T-cell (primary cell): ENCODE measurements around the gene LRTM2. TPM values are rescaled to one million over a fixed set of nuclear protein-coding genes. Genes with fewer than 3 reads are reported as not detected.

Experiments used
- ATAC-seq, 4 experiments: fragments of 200-7000 bp in 3 of 4; fragments of 150-1000 bp in 1 of 4; cut with Tn5 transposase; replicated peaks in 1 of 4; 1 replicate in 3 of 4; 2 replicates in 1 of 4; pipeline ENCODE4 v1.10.0; 2021; ENCODE audit warnings: moderate library complexity in 3 of 4, mild to moderate bottlenecking in 2 of 4, moderate number of reproducible peaks in 1 of 4
- CTCF ChIA-PET, 2 donors: fragments of 300-600 bp; sonication (Branson Sonifier 250); formaldehyde crosslinking; loops; one replicate each; lab custom pipeline; 2022; ENCODE audit warnings: antibody characterized with exemption in 2 of 2; lab: Charles Lee
- POLR2A ChIA-PET, 2 donors: fragments of 300-600 bp; sonication (Branson Sonifier 250); formaldehyde crosslinking; loops; one replicate each; lab custom pipeline; 2022; ENCODE audit warnings: antibody characterized with exemption in 2 of 2; lab: Charles Lee
- DNase-seq, 35 experiments: peaks; one replicate each; pipeline versions ENCODE4 v3.0.0 to v3.0.0-alpha.2; 2013 to 2023
- H3K27ac ChIP-seq: one replicate; pipeline ENCODE4 v1.5.1; 2013; ENCODE audit warnings: low read length
- H3K27me3 ChIP-seq, 2 experiments: replicated peaks in 1 of 2; 1 replicate in 1 of 2; 2 replicates in 1 of 2; pipeline versions ENCODE4 v1.6.1 to v1.7.0; 2013; ENCODE audit warnings: low read length in 1 of 2, mixed read lengths in 1 of 2; ENCODE audit not compliant: control insufficient read depth in 2 of 2, insufficient read depth in 2 of 2; ENCODE audit errors: extremely low read depth in 1 of 2
- H3K36me3 ChIP-seq, 2 donors: 1 replicate in 1 of 2; 2 replicates in 1 of 2; pipeline versions ENCODE4 v1.6.1 to v1.7.0; 2013; ENCODE audit warnings: low read length in 1 of 2; ENCODE audit not compliant: control insufficient read depth in 2 of 2, insufficient read depth in 1 of 2; ENCODE audit errors: extremely low read depth in 1 of 2
- H3K4me1 ChIP-seq, 2 experiments: 1 replicate in 1 of 2; 2 replicates in 1 of 2; pipeline versions ENCODE4 v1.6.1 to v1.7.0; 2013; ENCODE audit warnings: low read length in 2 of 2, mixed read lengths in 1 of 2; ENCODE audit not compliant: insufficient read depth in 2 of 2, control insufficient read depth in 1 of 2; ENCODE audit errors: extremely low read depth in 1 of 2
- H3K4me3 ChIP-seq, 2 donors: 1 replicate in 1 of 2; 2 replicates in 1 of 2; pipeline versions ENCODE4 v1.5.1 to v1.7.0; 2013; ENCODE audit warnings: mild to moderate bottlenecking in 2 of 2, low read length in 1 of 2, moderate library complexity in 1 of 2; ENCODE audit not compliant: control insufficient read depth in 1 of 2; ENCODE audit errors: extremely low read depth in 1 of 2
- H3K9me3 ChIP-seq: 2 replicates; pipeline ENCODE4 v1.7.0; 2013
- H3K27ac Mint-ChIP-seq, 2 donors: one replicate each; pipeline ENCODE4 v1.8.0; 2020 to 2021; ENCODE audit warnings: mild to moderate bottlenecking in 2 of 2, mixed read lengths in 2 of 2
- H3K27me3 Mint-ChIP-seq, 2 donors: one replicate each; pipeline ENCODE4 v1.8.0; 2021 to 2022; ENCODE audit warnings: mixed read lengths in 2 of 2
- H3K36me3 Mint-ChIP-seq: one replicate; pipeline ENCODE4 v1.8.0; 2021; ENCODE audit warnings: mixed read lengths
- H3K4me1 Mint-ChIP-seq, 3 donors: one replicate each; pipeline ENCODE4 v1.8.0; 2020 to 2022; ENCODE audit warnings: mixed read lengths in 3 of 3, mild to moderate bottlenecking in 1 of 3
- H3K4me3 Mint-ChIP-seq, 3 donors: one replicate each; pipeline ENCODE4 v1.8.0; 2020 to 2022; ENCODE audit warnings: mild to moderate bottlenecking in 3 of 3, mixed read lengths in 3 of 3, moderate library complexity in 3 of 3
- H3K9me3 Mint-ChIP-seq, 3 donors: one replicate each; pipeline ENCODE4 v1.8.0; 2020 to 2022; ENCODE audit warnings: mixed read lengths in 3 of 3
- WGBS: methylation state at CpG from one replicate; pipeline ENCODE4 v1.1.5; 2013; ENCODE audit warnings: missing lambda C conversion rate; ENCODE audit not compliant: insufficient coverage; 5-methylcytosine and 5-hydroxymethylcytosine counted together
- total RNA-seq, 35 experiments: library from RNA in 6 of 35; stranded (reverse) in 6 of 35; fragments of 120-200 nt in 1 of 35; gene quantifications; one replicate each; pipeline versions ENCODE4 v1.2.1 to v1.2.4 and lab custom pipeline; 2013 to 2026

Gene LRTM2
- total RNA-seq, 5 donors from 2014 or later (not counting 1 experiment from before 2014, with no cell fraction given): not detected

- Mint-ChIP-seq H3K27ac (no peak overlapping the region), H3K4me3 (no peak overlapping the region)
Measured at GRCh38 chr12:1855241-1855640, 34.9 kb downstream of the LRTM2 start.

DNA sequence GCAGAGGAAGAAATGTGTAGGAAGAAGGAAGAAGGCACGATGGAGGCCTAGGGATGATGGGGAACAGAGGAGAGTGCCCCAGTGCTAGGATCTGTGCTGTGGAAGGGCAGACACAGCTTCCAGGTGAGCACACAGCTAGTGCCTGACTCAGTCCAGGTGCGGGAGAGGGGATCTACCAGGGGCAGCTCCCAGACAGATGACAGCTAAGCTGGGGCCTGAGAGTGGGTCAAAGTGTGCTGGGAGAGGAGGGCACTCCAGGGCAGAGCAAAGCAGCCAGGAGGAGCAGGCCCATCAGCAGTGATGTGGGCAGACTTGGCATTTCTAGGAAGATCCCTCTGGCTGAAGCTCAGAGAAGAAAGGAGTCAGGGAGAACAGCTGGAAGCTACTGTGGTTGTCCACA, 36.7 kb downstream of the LRTM2 start:
- peaks cover 0 to 1% of the 10 kb centered on the region in 2 donors for H3K27me3 Mint-ChIP-seq
- peak in 1 of 35 experiments; percentile 2 for DNase-seq
- Histone ChIP-seq H3K27me3 (peaks cover 0 to 23% of the 10 kb centered on the region in 2 experiments), H3K9me3 (no peaks in the 10 kb centered on the region), H3K4me1 (no peaks in the 10 kb centered on the region), H3K27ac (no peak overlapping the region), H3K4me3 (no peak overlapping the region), H3K36me3 (no peaks in the 10 kb centered on the region)
- CTCF ChIA-PET: no interaction called here
- POLR2A ChIA-PET: no interaction called here
- peaks cover 0 to 4% (median 0%) of the 10 kb centered on the region in 3 donors for H3K4me1 Mint-ChIP-seq
- H3K27ac Mint-ChIP-seq: no peak overlapping the region
- no peaks in the 10 kb centered on the region for H3K36me3 Mint-ChIP-seq
- no peak for ATAC-seq
- 83% methylated on average over 2 of the region's 2 CpGs for WGBS
- no peak overlapping the region for H3K4me3 Mint-ChIP-seq
- H3K9me3 Mint-ChIP-seq: no peaks in the 10 kb centered on the region

More at GRCh38 chr12:1855241-1855640, 34.9 kb downstream of the LRTM2 start:
- H3K36me3 ChIP-seq: no peaks in the 10 kb centered on the region
- H3K9me3 Mint-ChIP-seq: no peaks in the 10 kb centered on the region
- no peaks in the 10 kb centered on the region for H3K36me3 Mint-ChIP-seq
- CTCF ChIA-PET: no interaction called here
- POLR2A ChIA-PET: no interaction called here
- H3K4me1 ChIP-seq: no peaks in the 10 kb centered on the region
- H3K27ac ChIP-seq: no peak overlapping the region
- peaks cover 0 to 19% of the 10 kb centered on the region in 2 experiments for H3K27me3 ChIP-seq
- DNase-seq (no peak), ATAC-seq (no peak)
- H3K4me3 ChIP-seq: no peak overlapping the region
- H3K9me3 ChIP-seq: no peaks in the 10 kb centered on the region
- H3K4me1 Mint-ChIP-seq: peaks cover 0 to 7% (median 0%) of the 10 kb centered on the region in 3 donors
- WGBS: 18% methylated on average over 2 of the region's 3 CpGs
- H3K27me3 Mint-ChIP-seq: peaks cover 0 to 1% of the 10 kb centered on the region in 2 donors

GRCh38 chr12:1857821-1858220, 37.5 kb downstream of the LRTM2 start:
- POLR2A ChIA-PET: no interaction called here

GRCh38 chr12:1858456-1858855, 38.1 kb downstream of the LRTM2 start:
- no peak for DNase-seq
- no peaks in the 10 kb centered on the region for H3K4me1 ChIP-seq
- H3K36me3 ChIP-seq: no peaks in the 10 kb centered on the region
- Mint-ChIP-seq H3K4me1 (peaks cover 0 to 4% (median 0%) of the 10 kb centered on the region in 3 donors), H3K36me3 (no peaks in the 10 kb centered on the region), H3K9me3 (no peaks in the 10 kb centered on the region), H3K27me3 (peaks cover 0 to under 1% of the 10 kb centered on the region in 2 donors), H3K27ac (no peak overlapping the region), H3K4me3 (no peak overlapping the region)
- WGBS: 81% methylated on average over 6 of the region's 11 CpGs
- H3K9me3 ChIP-seq: no peaks in the 10 kb centered on the region
- no peak overlapping the region for H3K4me3 ChIP-seq
- no peak overlapping the region for H3K27ac ChIP-seq
- ATAC-seq: no peak
- H3K27me3 ChIP-seq: peaks cover 0 to 23% of the 10 kb centered on the region in 2 experiments
- POLR2A ChIA-PET: no interaction called here
- CTCF ChIA-PET: no interaction called here

More at GRCh38 chr12:1857821-1858220, 37.5 kb downstream of the LRTM2 start:
- 87% methylated on average over 5 of the region's 7 CpGs for WGBS
- Mint-ChIP-seq H3K36me3 (no peaks in the 10 kb centered on the region), H3K4me1 (peaks cover 0 to 4% (median 0%) of the 10 kb centered on the region in 3 donors), H3K27ac (no peak overlapping the region), H3K4me3 (no peak overlapping the region), H3K9me3 (no peaks in the 10 kb centered on the region), H3K27me3 (peaks cover 0 to 1% of the 10 kb centered on the region in 2 donors)
- Histone ChIP-seq H3K36me3 (no peaks in the 10 kb centered on the region), H3K4me3 (no peak overlapping the region), H3K27ac (no peak overlapping the region), H3K9me3 (no peaks in the 10 kb centered on the region), H3K4me1 (no peaks in the 10 kb centered on the region), H3K27me3 (peaks cover 0 to 23% of the 10 kb centered on the region in 2 experiments)
- CTCF ChIA-PET: no interaction called here
- DNase-seq (no peak), ATAC-seq (no peak)

DNA sequence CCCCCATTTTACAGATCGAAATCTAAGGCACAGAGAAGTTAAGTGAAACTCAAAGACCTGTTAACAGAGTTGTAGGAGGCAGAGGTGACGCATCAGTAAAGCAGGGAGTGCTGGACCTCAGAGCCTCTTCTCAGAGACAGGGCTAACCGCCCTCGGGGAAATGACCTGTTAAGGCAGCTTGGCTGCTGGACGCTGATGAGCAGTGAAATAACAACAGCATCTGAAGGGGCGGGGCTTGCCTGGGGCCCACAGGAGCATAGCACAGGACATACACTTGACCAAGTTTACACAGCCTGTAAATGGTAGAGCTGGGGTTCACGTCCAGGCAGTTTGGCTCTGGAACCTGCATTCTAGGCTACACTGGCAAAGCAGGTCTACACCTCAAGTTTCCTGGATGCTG, 39.3 kb downstream of the LRTM2 start:
- no peaks in the 10 kb centered on the region for H3K36me3 Mint-ChIP-seq
- H3K9me3 ChIP-seq: no peaks in the 10 kb centered on the region
- 73% methylated on average over 6 of the region's 7 CpGs for WGBS
- ATAC-seq (no peak), DNase-seq (no peak)
- peaks cover 0 to 4% (median 0%) of the 10 kb centered on the region in 3 donors for H3K4me1 Mint-ChIP-seq
- peaks cover 0 to 27% of the 10 kb centered on the region in 2 experiments for H3K27me3 ChIP-seq
- H3K4me1 ChIP-seq: no peaks in the 10 kb centered on the region
- POLR2A ChIA-PET: no interaction called here
- H3K36me3 ChIP-seq: no peaks in the 10 kb centered on the region
- H3K4me3 ChIP-seq: no peak overlapping the region
- no peaks in the 10 kb centered on the region for H3K9me3 Mint-ChIP-seq
- H3K27ac ChIP-seq: no peak overlapping the region
- H3K27me3 Mint-ChIP-seq: peaks cover 0 to 3% of the 10 kb centered on the region in 2 donors
- CTCF ChIA-PET: interaction anchor here in 1 of 2 donors (0.7 kb wide), 1 partner anchor 179 kb away, joined by 3 read pairs; no protein-coding TSS in a partner anchor
- no peak overlapping the region for H3K27ac Mint-ChIP-seq
- no peak overlapping the region for H3K4me3 Mint-ChIP-seq

- CTCF ChIA-PET: no interaction called here
- H3K36me3 ChIP-seq: no peaks in the 10 kb centered on the region
- H3K4me1 ChIP-seq: no peaks in the 10 kb centered on the region
- Mint-ChIP-seq H3K4me3 (no peak overlapping the region), H3K9me3 (peaks cover 0 to 5% (median 0%) of the 10 kb centered on the region in 3 donors), H3K27me3 (peaks cover 13 to 21% of the 10 kb centered on the region in 2 donors), H3K27ac (no peak overlapping the region), H3K36me3 (no peaks in the 10 kb centered on the region), H3K4me1 (no peaks in the 10 kb centered on the region)
- ATAC-seq (no peak), DNase-seq (no peak)
- POLR2A ChIA-PET: no interaction called here
- peaks cover 0 to 29% of the 10 kb centered on the region in 2 experiments for H3K27me3 ChIP-seq
- no peak overlapping the region for H3K27ac ChIP-seq
- no peak overlapping the region for H3K4me3 ChIP-seq
- no peaks in the 10 kb centered on the region for H3K9me3 ChIP-seq
Measured at GRCh38 chr12:1862973-1863372, 42.6 kb downstream of the LRTM2 start.
